ENCODE measurements around the gene BPI. TPM values are rescaled to one million over a fixed set of nuclear protein-coding genes. Genes with fewer than 3 reads are reported as not detected.

The BPI gene
- total RNA-seq, 1 donor from 2014 or later, result not detected

GRCh38 chr20:38305541-38305940 lies 1.6 kb downstream of the BPI start:
- Histone ChIP-seq H3K36me3 (no peaks in the 10 kb centered on the region), H3K27me3 (no peaks in the 10 kb centered on the region), H3K4me1 (no peaks in the 10 kb centered on the region), H3K9me3 (no peaks in the 10 kb centered on the region), H3K27ac (no peak overlapping the region), H3K4me3 (no peak overlapping the region)
- DNase-seq (ENCODE audit: low spot score in 2 of 2), result no peak
- intact Hi-C loops (cut with DNase I), result no loop called here
- TF ChIP-seq CTCF (IDR thresholded peaks at IDR 0.05), result no peak

- Histone ChIP-seq H3K36me3 (no peaks in the 10 kb centered on the region), H3K27ac (no peak overlapping the region), H3K4me1 (no peaks in the 10 kb centered on the region), H3K27me3 (no peaks in the 10 kb centered on the region), H3K9me3 (no peaks in the 10 kb centered on the region), H3K4me3 (no peak overlapping the region)
- DNase-seq (ENCODE audit: low spot score in 2 of 2), result no peak
- TF ChIP-seq CTCF (IDR thresholded peaks at IDR 0.05), result no peak
- intact Hi-C loops (cut with DNase I), result no loop called here
These were observed 2.4 kb downstream of the BPI start for GRCh38 chr20:38306379-38306778.

- Histone ChIP-seq H3K4me1 (no peaks in the 10 kb centered on the region), H3K27ac (no peak overlapping the region), H3K4me3 (no peak overlapping the region), H3K27me3 (no peaks in the 10 kb centered on the region), H3K36me3 (no peaks in the 10 kb centered on the region), H3K9me3 (no peaks in the 10 kb centered on the region)
- no peak for DNase-seq (ENCODE audit: low spot score in 2 of 2)
- no peak for TF ChIP-seq CTCF (IDR thresholded peaks at IDR 0.05)
- intact Hi-C loops (cut with DNase I), result no loop called here
These were observed 3.6 kb downstream of the BPI start for GRCh38 chr20:38307371-38308046.

- Histone ChIP-seq H3K27me3 (no peaks in the 10 kb centered on the region), H3K27ac (no peak overlapping the region), H3K4me1 (no peaks in the 10 kb centered on the region), H3K9me3 (no peaks in the 10 kb centered on the region), H3K4me3 (no peak overlapping the region), H3K36me3 (no peaks in the 10 kb centered on the region)
- intact Hi-C loops (cut with DNase I), result no loop called here
- no peak for DNase-seq (ENCODE audit: low spot score in 2 of 2)
- TF ChIP-seq CTCF (IDR thresholded peaks at IDR 0.05), result no peak
These were observed 4.1 kb downstream of the BPI start for GRCh38 chr20:38308047-38308438.

- Histone ChIP-seq H3K36me3 (no peaks in the 10 kb centered on the region), H3K27me3 (no peaks in the 10 kb centered on the region), H3K9me3 (no peaks in the 10 kb centered on the region), H3K4me1 (no peaks in the 10 kb centered on the region), H3K4me3 (no peak overlapping the region), H3K27ac (no peak overlapping the region)
- DNase-seq (ENCODE audit: low spot score in 2 of 2), result no peak
- no peak for TF ChIP-seq CTCF (IDR thresholded peaks at IDR 0.05)
- intact Hi-C loops (cut with DNase I), result no loop called here
These were observed 4.5 kb downstream of the BPI start for GRCh38 chr20:38308447-38308846.

GRCh38 chr20:38311091-38311490 lies 7.1 kb downstream of the BPI start:
- H3K27ac ChIP-seq, result no peak overlapping the region
- H3K4me1 ChIP-seq, result no peaks in the 10 kb centered on the region
- intact Hi-C loops (cut with DNase I), result no loop called here
- no peaks in the 10 kb centered on the region for H3K36me3 ChIP-seq
- no peak for TF ChIP-seq CTCF (IDR thresholded peaks at IDR 0.05)
- DNase-seq (ENCODE audit: low spot score in 2 of 2), result no peak
- no peak overlapping the region for H3K4me3 ChIP-seq
- no peaks in the 10 kb centered on the region for H3K27me3 ChIP-seq
- H3K9me3 ChIP-seq, result no peaks in the 10 kb centered on the region
